Esophagus muscularis mucosa (tissue), 3 donors: Measurements from ENCODE around the gene CRB1.

Source experiments
- EP300 ChIP-seq: sonication (generic); formaldehyde crosslinking; IDR thresholded peaks from one replicate; pipeline ENCODE4 v1.6.1; 2017; ENCODE audit warnings: antibody characterized with exemption
- POLR2AphosphoS5 ChIP-seq, 2 donors: sonication (generic); formaldehyde crosslinking; IDR thresholded peaks; one replicate each; pipeline ENCODE4 v1.6.1; 2017; ENCODE audit warnings: antibody characterized with exemption in 2 of 2

GRCh38 chr1:197306381-197307062 lies 38.5 kb downstream of the CRB1 start:
- no peak for TF ChIP-seq EP300
- TF ChIP-seq POLR2AphosphoS5 (IDR thresholded peaks at IDR 0.05), result no peak
